Measurements from ENCODE around the gene FBXL19. TPM values are rescaled to one million over a fixed set of nuclear protein-coding genes. Genes with fewer than 3 reads are reported as not detected.

FBXL19 gene
- total RNA-seq, 1 donor from 2014 or later, result 13.4 TPM

GRCh38 chr16:30992931-30993816, 69.8 kb downstream of the FBXL19 start:
- no peaks in the 10 kb centered on the region for H3K36me3 ChIP-seq
- no peak for DNase-seq
- intact Hi-C loops (cut with DNase I), result no loop called here
- no peak for ATAC-seq
- H3K4me1 ChIP-seq, result peaks cover 15% of the 10 kb centered on the region
- H3K9me3 ChIP-seq, result no peaks in the 10 kb centered on the region
- H3K27ac ChIP-seq, result no peak overlapping the region
- no peaks in the 10 kb centered on the region for H3K27me3 ChIP-seq
- TF ChIP-seq CTCF (IDR thresholded peaks at IDR 0.05), result no peak
- H3K4me3 ChIP-seq, result no peak overlapping the region

- Histone ChIP-seq H3K27ac (no peak overlapping the region), H3K4me3 (no peak overlapping the region), H3K27me3 (no peaks in the 10 kb centered on the region), H3K9me3 (no peaks in the 10 kb centered on the region), H3K4me1 (peaks cover 15% of the 10 kb centered on the region), H3K36me3 (no peaks in the 10 kb centered on the region)
- DNase-seq (no peak), ATAC-seq (no peak)
- intact Hi-C loops (cut with DNase I), result no loop called here
- no peak for TF ChIP-seq CTCF (IDR thresholded peaks at IDR 0.05)
These were observed 72.6 kb downstream of the FBXL19 start for GRCh38 chr16:30995927-30996323.

GRCh38 chr16:30996324-30996984, 73.1 kb downstream of the FBXL19 start:
- ATAC-seq, result no peak
- TF ChIP-seq CTCF (IDR thresholded peaks at IDR 0.05), result no peak
- H3K9me3 ChIP-seq, result no peaks in the 10 kb centered on the region

GRCh38 chr16:30996985-30997724, 73.8 kb downstream of the FBXL19 start:
- peaks cover 15% of the 10 kb centered on the region for H3K4me1 ChIP-seq
- peak; percentile 97 for ATAC-seq
- H3K27me3 ChIP-seq, result no peaks in the 10 kb centered on the region
- peak overlapping the region; percentile 55 for H3K4me3 ChIP-seq
- H3K36me3 ChIP-seq, result no peaks in the 10 kb centered on the region
- H3K27ac ChIP-seq, result peak overlapping the region; percentile 6
- no peak for TF ChIP-seq CTCF (IDR thresholded peaks at IDR 0.05)
- H3K9me3 ChIP-seq, result no peaks in the 10 kb centered on the region
- DNase-seq, result peak; percentile 92
- intact Hi-C loops (cut with DNase I), result no loop called here

More at GRCh38 chr16:30996324-30996984, 73.1 kb downstream of the FBXL19 start:
- H3K4me1 ChIP-seq, result peaks cover 15% of the 10 kb centered on the region
- H3K27me3 ChIP-seq, result no peaks in the 10 kb centered on the region
- intact Hi-C loops (cut with DNase I), result no loop called here
- H3K4me3 ChIP-seq, result peak overlapping the region; percentile 55
- H3K27ac ChIP-seq, result peak overlapping the region; percentile 6
- no peak for DNase-seq
- H3K36me3 ChIP-seq, result no peaks in the 10 kb centered on the region
